Measurements from ENCODE around the gene TOX2.

TOX2 gene

GRCh38 chr20:44030394-44030793, 115.7 kb downstream of the TOX2 start:
- H3K9me3 ChIP-seq (ENCODE audit: control insufficient read depth, insufficient read depth, low read length) = no peaks in the 10 kb centered on the region
- no peaks in the 10 kb centered on the region for H4K20me1 ChIP-seq (ENCODE audit: control insufficient read depth, insufficient read depth, low read depth, low read length)
- no peak overlapping the region for H3K27ac ChIP-seq (ENCODE audit: low read depth, low read length)
- no peaks in the 10 kb centered on the region for H3K79me2 ChIP-seq (ENCODE audit: control insufficient read depth, low read length)
- no peaks in the 10 kb centered on the region for H3K4me1 ChIP-seq (ENCODE audit: control insufficient read depth, low read length)
- no peaks in the 10 kb centered on the region for H3K36me3 ChIP-seq (ENCODE audit: control insufficient read depth, low read length)
- TF ChIP-seq EZH2phosphoT487 (IDR thresholded peaks at IDR 0.05; ENCODE audit: borderline replicate concordance, low read length) (no peak), CTCF (IDR thresholded peaks at IDR 0.05; ENCODE audit: low read depth, low read length, poor library complexity, severe bottlenecking) (no peak)
- H3K4me3 ChIP-seq (ENCODE audit: low read length) = no peak overlapping the region
- H3K4me2 ChIP-seq (ENCODE audit: low read length) = no peak overlapping the region
- H3K9me2 ChIP-seq (replicated peaks; ENCODE audit: control insufficient read depth, low read length) = no peaks in the 10 kb centered on the region
- H3F3A ChIP-seq (ENCODE audit: control insufficient read depth, insufficient read depth) = no peaks in the 10 kb centered on the region
- H3K27me3 ChIP-seq (ENCODE audit: control insufficient read depth, low read length) = no peaks in the 10 kb centered on the region

- Histone ChIP-seq H3K36me3 (ENCODE audit: control insufficient read depth, low read length) (no peaks in the 10 kb centered on the region), H3K27me3 (ENCODE audit: control insufficient read depth, low read length) (no peaks in the 10 kb centered on the region), H3K27ac (ENCODE audit: low read depth, low read length) (no peak overlapping the region), H4K20me1 (ENCODE audit: control insufficient read depth, insufficient read depth, low read depth, low read length) (no peaks in the 10 kb centered on the region), H3K4me1 (ENCODE audit: control insufficient read depth, low read length) (no peaks in the 10 kb centered on the region), H3K4me2 (ENCODE audit: low read length) (no peak overlapping the region), H3K4me3 (ENCODE audit: low read length) (no peak overlapping the region), H3K79me2 (ENCODE audit: control insufficient read depth, low read length) (no peaks in the 10 kb centered on the region), H3F3A (ENCODE audit: control insufficient read depth, insufficient read depth) (no peaks in the 10 kb centered on the region), H3K9me3 (ENCODE audit: control insufficient read depth, insufficient read depth, low read length) (no peaks in the 10 kb centered on the region), H3K9me2 (replicated peaks; ENCODE audit: control insufficient read depth, low read length) (no peaks in the 10 kb centered on the region)
- TF ChIP-seq EZH2phosphoT487 (IDR thresholded peaks at IDR 0.05; ENCODE audit: borderline replicate concordance, low read length) = no peak
- TF ChIP-seq CTCF (IDR thresholded peaks at IDR 0.05; ENCODE audit: low read depth, low read length, poor library complexity, severe bottlenecking) = no peak
Observed at GRCh38 chr20:44031001-44031574, 116.4 kb downstream of the TOX2 start.

GRCh38 chr20:44031781-44032582, 117.3 kb downstream of the TOX2 start:
- TF ChIP-seq EZH2phosphoT487 (IDR thresholded peaks at IDR 0.05; ENCODE audit: borderline replicate concordance, low read length) = no peak
- no peak for TF ChIP-seq CTCF (IDR thresholded peaks at IDR 0.05; ENCODE audit: low read depth, low read length, poor library complexity, severe bottlenecking)
- H3K79me2 ChIP-seq (ENCODE audit: control insufficient read depth, low read length) = no peaks in the 10 kb centered on the region
- H3K4me3 ChIP-seq (ENCODE audit: low read length) = no peak overlapping the region
- no peaks in the 10 kb centered on the region for H3K4me1 ChIP-seq (ENCODE audit: control insufficient read depth, low read length)
- H3K9me3 ChIP-seq (ENCODE audit: control insufficient read depth, insufficient read depth, low read length) = no peaks in the 10 kb centered on the region
- H3K4me2 ChIP-seq (ENCODE audit: low read length) = no peak overlapping the region
- no peaks in the 10 kb centered on the region for H3K36me3 ChIP-seq (ENCODE audit: control insufficient read depth, low read length)
- no peaks in the 10 kb centered on the region for H3F3A ChIP-seq (ENCODE audit: control insufficient read depth, insufficient read depth)
- no peaks in the 10 kb centered on the region for H3K27me3 ChIP-seq (ENCODE audit: control insufficient read depth, low read length)
- H4K20me1 ChIP-seq (ENCODE audit: control insufficient read depth, insufficient read depth, low read depth, low read length) = no peaks in the 10 kb centered on the region
- no peaks in the 10 kb centered on the region for H3K9me2 ChIP-seq (replicated peaks; ENCODE audit: control insufficient read depth, low read length)
- no peak overlapping the region for H3K27ac ChIP-seq (ENCODE audit: low read depth, low read length)
